Spleen (tissue), 7 donors: ENCODE measurements around the gene HADH.

ENCODE experiments used
- CTCF ChIP-seq, 11 experiments: fragments of 200-600 bp in 7 of 11; fragments of 450-650 bp in 4 of 11; sonication (generic) in 4 of 11; IDR thresholded peaks in 8 of 11; conservative IDR thresholded peaks in 3 of 11; 1 replicate in 7 of 11; 2 replicates in 4 of 11; pipeline versions ENCODE4 v1.4.0 to v1.8.0; 2016 to 2021; ENCODE audit warnings: antibody characterized with exemption in 11 of 11, inconsistent platforms in 4 of 11, mild to moderate bottlenecking in 1 of 11
- POLR2A ChIP-seq, 3 donors: fragments of 450-650 bp; IDR thresholded peaks; one replicate each; pipeline ENCODE4 v1.5.1; 2017; ENCODE audit warnings: antibody characterized with exemption in 3 of 3, mild to moderate bottlenecking in 1 of 3
- POLR2AphosphoS5 ChIP-seq, 3 donors: sonication (generic); formaldehyde crosslinking; IDR thresholded peaks; one replicate each; pipeline ENCODE4 v1.5.1; 2017; ENCODE audit warnings: antibody characterized with exemption in 3 of 3
- donor health status: DM: no; HTN: no; CAD: no; lungs with moderate emphysema.
- donor health status: DM: no; HTN: no; CAD: no.
- donor health status: DM: no; HTN: no; CAD: no.

DNA sequence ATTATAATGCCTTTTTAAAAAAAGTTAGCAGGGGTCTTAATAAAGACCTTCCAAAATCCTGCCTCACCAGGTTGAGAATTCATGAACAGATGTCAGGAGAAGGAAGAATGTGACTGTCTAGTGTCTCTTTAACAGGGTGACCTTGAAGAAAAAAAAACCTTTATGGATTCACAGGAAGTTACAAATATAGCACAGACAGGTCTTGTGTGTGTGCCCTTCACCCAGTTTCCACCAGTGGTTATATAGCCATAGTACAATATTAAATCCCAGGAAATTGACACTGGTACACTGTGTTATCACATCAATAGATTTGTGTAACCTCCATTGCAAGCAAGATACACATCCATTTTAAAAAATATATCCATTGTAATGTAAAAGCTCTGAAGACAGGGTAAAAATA lies 43.7 kb downstream of the HADH start:
- TF ChIP-seq POLR2A (IDR thresholded peaks at IDR 0.05) (no peak), CTCF (IDR thresholded peaks at IDR 0.05 in 8 of 11, conservative IDR thresholded peaks at IDR 0.05 in 3 of 11) (no peak), POLR2AphosphoS5 (IDR thresholded peaks at IDR 0.05) (no peak)
